Measurements from ENCODE around the gene MON1A.

The MON1A gene

DNA sequence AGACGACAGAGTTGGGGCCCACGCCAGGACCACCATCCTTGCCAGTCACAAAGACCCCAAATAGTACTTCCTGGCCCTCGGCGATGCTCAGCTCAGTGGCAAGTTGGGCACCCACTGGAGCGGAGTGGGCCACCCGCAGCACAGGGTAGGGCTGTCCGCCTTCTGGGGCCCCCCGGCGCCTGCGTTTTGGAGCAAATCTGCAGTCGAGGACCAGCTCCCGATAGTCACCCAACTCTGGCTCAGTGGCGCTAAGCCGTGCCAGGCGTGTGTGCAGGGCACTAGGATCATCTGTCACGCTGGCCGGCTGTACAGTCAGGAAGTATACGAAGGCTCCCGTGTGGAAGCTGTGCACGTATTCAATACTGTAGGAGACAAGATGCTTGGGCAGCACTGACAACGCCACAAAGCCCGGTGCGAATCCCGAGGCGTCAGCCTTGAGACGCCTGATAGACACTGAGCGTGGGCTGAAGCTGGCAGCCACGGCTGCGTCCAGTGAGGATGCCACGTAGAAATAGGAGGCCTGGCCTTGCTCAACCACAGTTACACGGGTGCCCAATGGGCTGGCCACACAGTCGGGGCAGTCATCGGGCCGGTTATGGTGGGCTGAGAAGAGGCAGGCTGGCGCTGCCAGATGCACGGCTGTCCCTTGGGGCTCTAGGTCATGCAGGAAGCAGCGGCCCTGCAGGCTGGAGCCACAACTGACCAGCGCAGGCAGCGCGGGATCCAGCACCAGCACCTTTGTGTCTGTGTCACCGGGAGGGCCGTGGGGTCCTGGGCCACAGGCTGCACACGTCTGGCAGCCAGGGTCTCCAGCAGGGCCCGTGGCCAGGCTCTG lies 26.9 kb downstream of the MON1A start:
- ChIA-PET POLR2A (interaction anchor here (1.0 to 1.1 kb wide), 3 partner anchors 27 to 37 kb away, joined by 3 to 7 read pairs (median 3); partner anchors contain the start of genes MON1A and RBM6), CTCF (no interaction called here)
- TF ChIP-seq FOXA1 (IDR thresholded peaks at IDR 0.05) (no peak), CTBP1 (IDR thresholded peaks at IDR 0.05; ENCODE audit: borderline replicate concordance) (no peak), LEF1 (IDR thresholded peaks at IDR 0.05; ENCODE audit: borderline replicate concordance) (no peak), ELF4 (IDR thresholded peaks at IDR 0.05) (no peak), FOXM1 (IDR thresholded peaks at IDR 0.05; ENCODE audit: borderline replicate concordance) (no peak)
- no peak for DNase-seq (ENCODE audit: extremely low spot score)

DNA sequence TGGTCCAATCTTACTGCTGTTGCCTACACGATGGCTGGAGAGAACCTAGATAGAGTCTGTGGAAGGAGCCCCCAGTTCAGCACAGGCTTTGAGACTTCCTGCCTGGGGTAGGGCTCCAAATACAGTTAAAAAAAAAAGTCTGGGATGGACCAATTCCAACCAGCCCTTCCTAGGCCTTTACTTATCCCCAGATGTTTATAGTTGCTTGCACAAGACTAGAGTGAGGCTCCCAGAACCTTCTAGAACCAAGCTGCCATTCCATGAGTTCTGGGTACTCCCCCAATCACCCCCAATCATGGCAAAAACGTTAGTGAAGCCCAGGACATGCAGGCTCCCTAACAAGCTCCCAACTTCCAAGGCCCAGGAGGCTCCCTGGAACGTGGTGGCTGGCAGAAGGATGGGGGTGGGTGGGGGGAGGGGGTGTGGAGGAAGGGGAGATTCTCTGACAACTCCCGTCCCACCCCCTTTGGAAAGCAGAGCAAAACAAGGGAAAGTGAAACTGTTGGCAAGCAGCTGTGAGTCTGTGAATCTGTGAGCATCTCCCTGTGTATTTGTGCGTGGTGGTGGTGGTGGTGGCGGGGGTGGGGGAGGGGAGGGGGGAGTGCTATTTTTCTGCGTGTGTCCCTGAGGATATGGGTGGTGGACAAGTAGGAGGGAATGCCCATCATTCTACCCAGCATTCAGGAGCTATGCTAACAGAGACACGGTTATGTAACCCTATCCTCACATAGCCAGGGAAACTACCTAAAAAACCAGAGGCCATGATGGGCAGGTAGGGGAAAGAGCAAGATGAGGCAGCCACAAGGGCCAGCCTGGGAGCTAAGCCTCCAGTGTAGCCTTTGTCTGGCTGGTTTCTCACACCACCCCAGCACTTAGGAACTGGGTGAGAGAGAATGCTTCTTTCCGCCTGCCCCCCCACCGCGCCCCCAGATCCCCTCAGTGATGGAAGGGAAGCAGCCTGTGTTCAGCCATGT lies 28.0 kb downstream of the MON1A start:
- CTCF ChIA-PET, result no interaction called here
- no peak for DNase-seq (ENCODE audit: extremely low spot score)
- POLR2A ChIA-PET, result interaction anchor here (1.0 to 1.1 kb wide), 2 partner anchors 28 to 38 kb away, joined by 3 to 7 read pairs; partner anchors contain the start of genes MON1A and RBM6
- no peak for TF ChIP-seq FOXM1 (IDR thresholded peaks at IDR 0.05; ENCODE audit: borderline replicate concordance)
- no peak for TF ChIP-seq L3MBTL2 (conservative IDR thresholded peaks at IDR 0.05)

DNA sequence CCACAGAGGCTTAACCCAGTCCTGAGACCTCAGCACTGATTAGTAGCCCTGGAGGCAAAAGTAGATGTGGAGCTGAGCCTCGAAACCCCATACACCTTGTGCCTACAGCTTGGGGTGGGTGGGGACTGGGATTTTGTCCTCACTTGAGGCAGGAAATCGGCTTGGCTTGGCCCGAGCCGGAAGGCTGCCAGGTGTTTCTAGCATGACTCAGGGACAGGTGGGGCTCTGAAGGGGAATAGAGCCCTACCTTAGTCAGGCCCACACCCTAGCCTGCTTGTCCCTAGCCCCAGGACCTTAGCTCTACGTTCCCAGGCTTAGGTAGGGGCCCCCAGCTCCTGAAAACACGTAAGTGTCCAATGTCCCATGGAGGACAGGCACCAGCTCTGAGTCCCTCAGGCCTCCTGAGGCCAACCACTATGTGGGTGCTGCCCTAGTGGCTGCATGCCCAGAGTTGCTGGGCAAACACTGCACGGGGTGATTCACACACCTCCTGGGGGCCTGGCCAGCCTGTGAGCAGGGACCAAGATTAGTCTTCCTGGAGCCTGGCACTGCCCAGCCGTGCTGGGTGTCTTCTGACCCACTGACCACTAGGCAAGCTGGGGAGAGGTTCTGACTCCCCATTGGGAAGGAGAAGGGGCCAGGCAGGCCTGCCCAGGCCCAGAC lies 29.0 kb downstream of the MON1A start:
- TF ChIP-seq ELF4 (IDR thresholded peaks at IDR 0.05) (no peak), HDGF (IDR thresholded peaks at IDR 0.05; ENCODE audit: borderline replicate concordance) (no peak), LEF1 (IDR thresholded peaks at IDR 0.05; ENCODE audit: borderline replicate concordance) (no peak), L3MBTL2 (conservative IDR thresholded peaks at IDR 0.05) (no peak), ARNT (IDR thresholded peaks at IDR 0.05) (no peak)
- no peak for DNase-seq (ENCODE audit: extremely low spot score)
- CTCF ChIA-PET, result interaction anchor here (0.8 to 1.3 kb wide), 4 partner anchors 9 to 98 kb away, joined by 3 read pairs; partner anchors contain the start of gene INKA1
- POLR2A ChIA-PET, result interaction anchor here (1.2 to 1.4 kb wide), 2 partner anchors 28 to 39 kb away, joined by 3 read pairs; partner anchors contain the start of gene RBM6

DNA sequence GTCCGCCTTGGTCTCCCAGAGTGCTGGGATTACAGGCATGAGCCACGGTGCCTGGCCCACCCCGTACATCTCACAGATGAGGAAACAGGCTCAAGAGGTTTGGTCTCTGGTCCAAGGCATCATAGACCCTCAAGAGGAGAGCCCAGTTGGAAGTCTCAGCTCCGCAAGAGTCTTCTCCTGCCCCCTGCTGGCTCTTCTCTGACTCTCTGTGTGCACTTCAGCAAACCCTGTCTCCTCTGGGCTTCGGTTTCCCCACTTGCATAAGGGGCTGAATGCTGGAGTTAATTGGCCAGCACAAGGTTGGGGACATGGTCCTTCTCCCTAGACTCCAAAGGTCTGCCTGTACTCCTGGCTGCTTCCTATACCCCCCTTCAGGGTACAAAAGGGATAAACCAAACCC lies 29.8 kb downstream of the MON1A start:
- DNase-seq (ENCODE audit: extremely low spot score), result peak; percentile 55
- no peak for TF ChIP-seq ZNF384 (IDR thresholded peaks at IDR 0.05)
- TF ChIP-seq L3MBTL2 (conservative IDR thresholded peaks at IDR 0.05), result no peak
- TF ChIP-seq HDGF (IDR thresholded peaks at IDR 0.05; ENCODE audit: borderline replicate concordance), result no peak
- no peak for TF ChIP-seq TARDBP (IDR thresholded peaks at IDR 0.05)
- TF ChIP-seq CTBP1 (IDR thresholded peaks at IDR 0.05; ENCODE audit: borderline replicate concordance), result no peak
- TF ChIP-seq NFRKB (IDR thresholded peaks at IDR 0.05), result no peak
- no peak for TF ChIP-seq FOXK2 (IDR thresholded peaks at IDR 0.05)
- no peak for TF ChIP-seq SP1 (IDR thresholded peaks at IDR 0.05)
- TF ChIP-seq BHLHE40 (IDR thresholded peaks at IDR 0.05; ENCODE audit: borderline replicate concordance), result no peak
- ChIA-PET POLR2A (interaction anchor here (1.2 to 1.4 kb wide), 2 partner anchors 29 to 40 kb away, joined by 3 read pairs; partner anchors contain the start of gene RBM6), CTCF (interaction anchor here (0.7 to 1.3 kb wide), 4 partner anchors 10 to 97 kb away, joined by 3 read pairs; partner anchors contain the start of gene INKA1)

DNA sequence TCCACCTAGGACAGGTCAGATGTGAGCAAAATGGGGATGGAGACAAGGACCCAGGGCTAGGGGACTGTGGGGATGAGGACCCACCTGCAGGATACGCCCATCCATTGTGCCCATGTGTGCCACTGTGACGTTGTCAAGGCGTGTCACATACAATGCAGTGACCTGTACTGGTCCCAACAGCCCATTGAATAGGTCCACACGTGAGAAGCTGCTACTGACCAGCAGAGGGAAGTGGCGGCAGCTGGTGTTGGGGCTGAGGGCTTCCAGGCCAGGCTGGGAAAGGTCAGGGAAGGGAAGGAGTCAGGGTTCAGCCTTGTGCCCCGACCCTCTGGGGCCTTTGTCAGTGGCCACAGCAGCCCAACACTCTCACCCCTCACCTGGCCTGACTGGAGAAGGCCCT lies 30.6 kb downstream of the MON1A start:
- TF ChIP-seq CTBP1 (IDR thresholded peaks at IDR 0.05; ENCODE audit: borderline replicate concordance) (no peak), FOXK2 (IDR thresholded peaks at IDR 0.05) (no peak), ELF4 (IDR thresholded peaks at IDR 0.05) (no peak)
- DNase-seq (ENCODE audit: extremely low spot score), result no peak
- ChIA-PET POLR2A (interaction anchor here (0.8 to 1.4 kb wide), 2 partner anchors 21 to 41 kb away, joined by 3 read pairs; partner anchors contain the start of gene RBM6), CTCF (interaction anchor here (0.7 kb wide), 1 partner anchor 31 kb away, joined by 3 read pairs; no protein-coding TSS in a partner anchor)

DNA sequence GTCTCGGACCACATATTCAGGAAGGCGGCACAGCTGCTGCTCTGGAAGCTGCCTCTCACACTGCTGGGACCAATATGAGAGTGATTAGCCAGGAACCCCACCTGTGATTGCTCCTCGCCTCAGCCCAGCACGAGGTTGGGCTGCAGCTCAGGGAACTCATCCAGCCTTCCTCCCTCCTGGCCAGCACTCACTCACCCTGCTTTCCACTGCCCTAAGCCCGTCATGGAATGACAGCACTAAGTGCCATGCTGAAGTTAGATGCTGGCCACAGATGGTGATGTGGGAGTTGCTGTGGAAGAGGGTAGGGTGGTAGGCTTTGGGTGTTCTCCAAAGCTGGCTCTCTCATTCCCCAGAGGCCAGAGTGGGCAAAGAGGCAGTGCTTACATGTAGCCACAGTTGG lies 33.3 kb downstream of the MON1A start:
- TF ChIP-seq SP1 (IDR thresholded peaks at IDR 0.05) (no peak), HDGF (IDR thresholded peaks at IDR 0.05; ENCODE audit: borderline replicate concordance) (no peak), FOXK2 (IDR thresholded peaks at IDR 0.05) (no peak), ARNT (IDR thresholded peaks at IDR 0.05) (no peak), LEF1 (IDR thresholded peaks at IDR 0.05; ENCODE audit: borderline replicate concordance) (no peak), SUZ12 (IDR thresholded peaks at IDR 0.05) (no peak), ZNF384 (IDR thresholded peaks at IDR 0.05) (no peak), FOXM1 (IDR thresholded peaks at IDR 0.05; ENCODE audit: borderline replicate concordance) (no peak), BHLHE40 (IDR thresholded peaks at IDR 0.05; ENCODE audit: borderline replicate concordance) (no peak), CTBP1 (IDR thresholded peaks at IDR 0.05; ENCODE audit: borderline replicate concordance) (no peak), ELF4 (IDR thresholded peaks at IDR 0.05) (no peak), FOXA1 (IDR thresholded peaks at IDR 0.05) (no peak), NFRKB (IDR thresholded peaks at IDR 0.05) (no peak), TARDBP (IDR thresholded peaks at IDR 0.05) (no peak), L3MBTL2 (conservative IDR thresholded peaks at IDR 0.05) (no peak)
- TF ChIP-seq, protein P1, sequence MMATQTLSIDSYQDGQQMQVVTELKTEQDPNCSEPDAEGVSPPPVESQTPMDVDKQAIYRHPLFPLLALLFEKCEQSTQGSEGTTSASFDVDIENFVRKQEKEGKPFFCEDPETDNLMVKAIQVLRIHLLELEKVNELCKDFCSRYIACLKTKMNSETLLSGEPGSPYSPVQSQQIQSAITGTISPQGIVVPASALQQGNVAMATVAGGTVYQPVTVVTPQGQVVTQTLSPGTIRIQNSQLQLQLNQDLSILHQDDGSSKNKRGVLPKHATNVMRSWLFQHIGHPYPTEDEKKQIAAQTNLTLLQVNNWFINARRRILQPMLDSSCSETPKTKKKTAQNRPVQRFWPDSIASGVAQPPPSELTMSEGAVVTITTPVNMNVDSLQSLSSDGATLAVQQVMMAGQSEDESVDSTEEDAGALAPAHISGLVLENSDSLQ (IDR thresholded peaks at IDR 0.05), result no peak
- no peak for DNase-seq (ENCODE audit: extremely low spot score)
- ChIA-PET CTCF (interaction anchor here (0.9 kb wide), 1 partner anchor 57 kb away, joined by 3 read pairs; no protein-coding TSS in a partner anchor), POLR2A (interaction anchor here (1.0 kb wide), 1 partner anchor 33 kb away, joined by 3 read pairs; the partner anchor contains the start of gene MON1A)

Data from HEK293T (cell line).